GM21526 (cell line): Measurements from ENCODE around the gene AP2A2.

Source experiments
- ATAC-seq: cut with Tn5 transposase; IDR thresholded peaks from one replicate; pipeline ENCODE4 v1.9.1; 2021; ENCODE audit warnings: moderate library complexity; ENCODE audit not compliant: unreplicated experiment, low FRiP score

The AP2A2 gene

GRCh38 chr11:1025410-1026162 lies 99.9 kb downstream of the AP2A2 start:
- no peak for ATAC-seq

GRCh38 chr11:1026163-1026450 lies 100.4 kb downstream of the AP2A2 start:
- no peak for ATAC-seq

- ATAC-seq = no peak
Measured at GRCh38 chr11:1026641-1027482, 101.2 kb downstream of the AP2A2 start.

DNA sequence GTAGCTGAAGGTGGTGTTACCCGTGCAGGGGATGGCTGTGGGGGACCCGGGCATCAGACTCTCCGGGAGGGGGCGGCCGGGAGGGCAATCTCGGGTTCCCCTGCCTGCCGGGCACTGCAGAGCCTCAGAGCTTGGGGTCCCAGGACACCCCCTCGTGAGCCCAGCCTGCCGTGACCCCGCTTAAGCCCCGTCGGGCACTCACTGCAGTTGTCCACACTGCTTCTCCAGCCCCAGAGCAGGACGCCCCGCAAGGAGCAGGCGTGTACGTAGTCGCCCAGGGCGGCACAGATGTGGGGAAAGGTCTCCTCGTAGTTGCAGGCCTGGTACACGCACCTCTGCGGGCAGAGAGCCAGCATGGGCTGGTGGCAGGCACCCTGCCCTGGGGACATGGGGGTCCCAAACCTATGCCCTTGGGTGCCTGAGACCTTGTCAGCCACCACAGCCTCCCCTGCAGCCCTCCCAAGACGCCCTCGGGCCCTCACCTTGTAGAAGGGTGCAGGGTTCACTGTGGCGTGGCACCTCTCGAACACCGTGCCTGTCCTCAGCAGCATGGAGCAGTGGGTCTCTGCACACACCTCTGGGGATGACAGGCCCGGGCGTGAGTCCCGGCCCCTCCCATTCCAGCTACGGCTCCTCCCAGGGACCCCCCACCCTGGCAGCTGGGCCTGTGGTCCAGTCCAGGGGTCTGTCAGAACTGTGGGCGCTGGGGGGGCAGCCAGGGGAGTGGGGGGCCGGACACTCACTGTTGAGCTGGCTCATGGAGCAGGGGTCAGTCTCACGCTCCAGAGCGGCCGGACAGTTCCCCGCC lies 102.0 kb downstream of the AP2A2 start:
- ATAC-seq = no peak

DNA sequence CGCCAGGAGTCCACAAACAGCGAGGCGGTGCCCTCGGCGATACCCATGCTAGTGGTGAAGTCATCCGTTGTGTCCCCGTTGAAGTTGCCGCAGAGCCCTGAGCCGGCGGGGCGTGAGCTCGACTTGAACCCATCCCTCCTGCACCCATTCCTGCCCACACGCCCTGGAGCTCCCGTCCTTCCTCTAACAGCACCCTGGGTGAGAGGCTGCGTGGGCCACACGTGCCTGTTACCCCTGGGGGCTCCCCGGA lies 102.5 kb downstream of the AP2A2 start:
- no peak for ATAC-seq

GRCh38 chr11:1028616-1029015 lies 102.9 kb downstream of the AP2A2 start:
- ATAC-seq = no peak

DNA sequence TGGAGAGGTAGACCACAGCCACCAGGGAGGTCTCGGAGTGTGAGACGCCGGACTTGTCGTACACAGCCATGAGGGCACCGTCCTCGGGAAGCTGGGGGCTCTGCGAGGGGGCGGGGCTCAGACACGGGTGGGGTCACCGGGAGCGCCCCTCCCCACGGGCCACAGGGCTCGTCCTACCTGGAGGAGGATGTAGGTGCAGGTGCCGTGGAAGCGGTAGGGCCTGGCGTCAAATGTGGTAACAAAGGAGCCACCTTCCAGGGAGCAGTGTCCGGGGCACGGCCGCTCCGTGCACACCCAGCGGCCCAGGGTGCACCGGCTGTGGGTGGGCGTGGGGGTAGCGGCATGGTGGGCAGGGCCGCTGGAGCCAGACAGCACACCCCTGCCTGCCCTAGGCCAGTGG lies 103.4 kb downstream of the AP2A2 start:
- ATAC-seq = no peak

DNA sequence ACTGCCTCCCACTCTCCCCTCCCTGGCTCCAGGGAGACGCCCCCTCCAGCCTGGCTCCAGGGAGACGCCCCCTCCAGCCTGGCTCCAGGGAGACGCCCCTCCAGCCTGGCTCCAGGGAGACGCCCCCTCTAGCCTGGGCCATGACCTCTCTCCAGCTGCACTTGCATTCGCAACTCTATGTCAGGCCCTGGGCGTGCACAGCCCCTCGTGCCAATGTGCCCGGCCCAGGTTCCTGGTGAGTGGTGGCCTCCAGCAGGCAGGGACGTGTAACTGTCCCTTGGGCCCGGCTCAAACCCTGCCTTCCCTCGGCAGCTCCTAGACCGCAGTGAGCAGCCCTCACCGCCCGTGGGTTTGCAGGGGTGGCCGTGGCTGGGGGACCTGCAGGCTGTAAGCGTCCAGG lies 104.0 kb downstream of the AP2A2 start:
- ATAC-seq = no peak

- no peak for ATAC-seq
Measured at GRCh38 chr11:1030086-1030485, 104.4 kb downstream of the AP2A2 start.

DNA sequence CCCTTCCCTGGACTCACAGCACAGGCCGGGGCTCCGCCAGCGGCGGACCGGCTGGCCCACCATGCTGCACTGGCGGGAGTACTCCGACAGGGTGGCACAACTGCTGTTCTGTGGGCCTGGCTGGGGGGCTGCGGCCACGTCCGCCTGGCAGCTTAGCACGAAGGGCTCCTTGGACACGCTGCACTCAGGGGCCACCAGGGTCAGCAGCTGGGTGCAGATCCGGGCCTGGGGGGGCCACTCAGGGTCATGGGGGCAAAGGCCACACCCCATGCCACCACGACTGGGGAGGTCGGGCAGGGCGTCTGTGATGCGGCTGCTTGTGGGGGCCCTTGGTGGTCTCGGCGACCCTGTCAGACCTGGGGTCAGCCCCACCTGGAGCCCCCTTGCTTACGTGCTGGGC lies 104.9 kb downstream of the AP2A2 start:
- ATAC-seq = no peak

DNA sequence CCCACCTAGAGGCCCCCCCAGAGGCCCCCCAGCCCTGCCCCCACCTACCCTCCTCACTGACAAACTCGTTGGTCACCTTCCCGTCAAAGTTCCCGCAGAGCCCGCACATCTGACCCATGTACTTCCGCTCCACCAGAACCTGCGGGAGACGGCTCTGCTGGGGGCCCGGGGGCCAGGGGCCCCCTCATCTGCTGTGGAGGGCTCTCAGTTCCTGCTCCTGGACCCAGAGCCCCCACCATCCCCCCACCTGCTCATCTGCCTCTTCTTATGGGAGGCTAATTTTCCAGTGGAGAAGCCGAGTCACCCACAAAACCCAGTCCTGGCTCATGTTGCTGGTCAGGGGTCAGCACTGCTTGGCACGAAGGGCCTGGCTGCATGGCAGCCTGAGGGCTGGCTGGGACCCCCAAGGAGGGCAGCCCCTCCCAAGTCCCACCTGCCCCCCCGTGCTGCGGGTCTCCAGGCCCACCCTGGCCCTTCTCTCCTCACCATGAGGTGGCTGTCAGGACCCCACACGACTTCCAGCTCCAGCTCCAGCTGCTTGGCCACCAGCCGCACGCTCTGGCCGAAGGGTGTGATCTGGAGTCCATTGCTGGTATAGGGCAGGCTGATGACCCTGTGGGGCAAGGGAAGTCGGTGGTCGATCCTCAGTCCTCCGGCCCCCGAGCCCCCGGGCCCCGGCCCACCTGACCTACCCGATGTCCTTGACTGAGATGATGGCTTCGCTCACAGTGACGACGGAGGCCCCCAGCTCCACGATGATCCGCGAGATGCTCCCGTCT lies 105.6 kb downstream of the AP2A2 start:
- ATAC-seq = no peak

DNA sequence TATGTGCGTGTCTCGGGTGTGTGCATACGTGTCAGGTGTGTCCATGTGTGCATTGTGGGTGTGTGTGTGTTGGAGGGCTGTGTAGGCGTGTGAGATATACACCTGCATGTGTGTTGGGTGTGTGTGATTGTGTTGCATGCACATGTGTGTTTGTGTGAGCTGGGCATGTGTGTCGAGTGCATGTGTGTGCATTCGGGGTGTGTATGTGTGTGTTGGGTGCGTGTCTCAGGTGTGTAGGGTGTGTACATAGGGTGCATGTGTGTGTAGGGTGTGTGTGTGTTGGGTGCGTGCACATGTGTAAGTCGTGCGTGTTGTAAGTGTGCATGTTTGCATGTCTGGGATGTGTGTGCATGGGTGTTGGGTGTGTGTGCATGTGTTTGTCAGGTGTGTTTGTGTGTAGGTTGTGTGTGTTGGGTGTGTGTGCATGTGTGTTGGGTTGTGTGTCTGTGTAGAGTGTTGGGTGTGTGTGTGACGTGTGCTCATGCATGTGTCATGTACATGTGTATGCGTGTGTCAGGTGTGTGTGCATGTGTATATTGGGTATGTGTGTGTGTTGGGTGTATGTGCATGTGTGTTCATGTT lies 106.7 kb downstream of the AP2A2 start:
- no peak for ATAC-seq

- no peak for ATAC-seq
Measured at GRCh38 chr11:1033016-1033798, 107.5 kb downstream of the AP2A2 start.

GRCh38 chr11:1034001-1034400 lies 108.3 kb downstream of the AP2A2 start:
- ATAC-seq = no peak

- no peak for ATAC-seq
Measured at GRCh38 chr11:1034456-1035295, 109.0 kb downstream of the AP2A2 start.

GRCh38 chr11:1035577-1036283 lies 110.1 kb downstream of the AP2A2 start:
- ATAC-seq = no peak

DNA sequence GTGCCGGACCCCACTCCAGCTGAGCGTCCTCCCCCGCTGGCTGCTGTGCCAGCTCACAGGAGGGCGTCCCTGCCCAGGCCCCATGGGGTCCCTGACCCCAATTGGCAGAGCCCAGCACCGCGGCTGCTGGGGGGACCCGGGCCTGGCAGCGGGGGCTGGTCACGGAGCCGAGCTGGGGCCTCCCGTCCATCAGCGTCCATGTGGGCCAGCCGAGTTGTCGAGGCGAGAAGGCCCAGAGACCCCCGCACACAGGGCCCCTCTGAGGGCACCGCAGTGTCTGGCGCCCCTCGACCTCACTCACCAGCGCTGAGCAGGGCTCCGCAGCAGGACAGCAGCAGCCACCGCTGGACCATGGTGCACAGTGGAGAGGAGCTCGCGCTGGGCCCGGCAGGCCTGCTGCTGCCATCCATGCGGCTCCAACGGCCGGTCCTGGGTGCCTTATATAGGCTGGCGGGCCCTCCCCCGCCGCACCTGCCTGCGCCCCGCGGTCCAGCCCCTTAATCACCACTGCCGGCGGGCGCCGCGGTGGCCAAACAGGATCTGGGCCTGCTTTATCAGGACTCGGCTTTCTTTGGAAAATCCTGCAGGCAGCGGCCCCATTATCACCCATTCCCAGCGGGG lies 110.7 kb downstream of the AP2A2 start, which contains the start of gene MUC6:
MUC6 (minus strand) TSS at position 416 of the 621 bp plus-strand sequence; CDS start at position 353, 63 bp downstream.
- ATAC-seq = no peak

- no peak for ATAC-seq
Measured at GRCh38 chr11:1036931-1037330, 111.3 kb downstream of the AP2A2 start.
